Activated CD8-positive, alpha-beta T cell treated with anti-CD3 and anti-CD28 coated beads for 36 hours (primary cell): ENCODE measurements around the gene OR4N5. TPM values are rescaled to one million over a fixed set of nuclear protein-coding genes. Genes with fewer than 3 reads are reported as not detected.

Source experiments
- ATAC-seq: fragments of 200-7000 bp; cut with Tn5 transposase; one replicate; pipeline ENCODE4 v1.10.0; 2021; ENCODE audit warnings: mild to moderate bottlenecking, moderate library complexity
- CTCF ChIA-PET: fragments of 350-600 bp; sonication (Branson Sonifier 250); formaldehyde crosslinking; loops from one replicate; lab custom pipeline; 2021; ENCODE audit warnings: antibody characterized with exemption; lab: Charles Lee
- POLR2A ChIA-PET: fragments of 350-600 bp; sonication (Branson Sonifier 250); formaldehyde crosslinking; loops from one replicate; lab custom pipeline; 2021; ENCODE audit warnings: antibody characterized with exemption; lab: Charles Lee
- DNase-seq: peaks from one replicate; pipeline ENCODE4 v3.0.0-alpha.2; 2020
- H3K27ac Mint-ChIP-seq: one replicate; pipeline ENCODE4 v1.8.0; 2021; ENCODE audit warnings: mild to moderate bottlenecking, mixed read lengths
- H3K27me3 Mint-ChIP-seq: one replicate; pipeline ENCODE4 v1.8.0; 2021; ENCODE audit warnings: mixed read lengths
- H3K36me3 Mint-ChIP-seq: one replicate; pipeline ENCODE4 v1.8.0; 2021; ENCODE audit warnings: low read depth, mixed read lengths
- H3K4me1 Mint-ChIP-seq: one replicate; pipeline ENCODE4 v1.8.0; 2021; ENCODE audit warnings: low read depth, mixed read lengths
- H3K4me3 Mint-ChIP-seq: one replicate; pipeline ENCODE4 v1.8.0; 2021; ENCODE audit warnings: mild to moderate bottlenecking, moderate library complexity, mixed read lengths
- H3K9me3 Mint-ChIP-seq: one replicate; pipeline ENCODE4 v1.8.0; 2021; ENCODE audit warnings: mixed read lengths
- CTCF ChIP-seq: fragments of 200-600 bp; IDR thresholded peaks from one replicate; pipeline ENCODE4 v1.8.0; 2022; ENCODE audit warnings: antibody characterized with exemption, mild to moderate bottlenecking
- intact Hi-C: fragments of 100-400 bp; cut with micrococcal nuclease; formaldehyde crosslinking; loops from one replicate; pipeline ENCODE4 v1.10.0; 2022
- total RNA-seq, 2 experiments: library from RNA; stranded (reverse); gene quantifications; one replicate each; pipeline ENCODE4 v1.2.3, GENCODE V29; 2021

Gene OR4N5
- total RNA-seq, 2 experiments from 2014 or later = not detected

- POLR2A ChIA-PET = no interaction called here
- intact Hi-C loops = no loop called here
- DNase-seq (no peak), ATAC-seq (no peak)
- TF ChIP-seq CTCF = no peak
- H3K36me3 Mint-ChIP-seq = no peaks in the 10 kb centered on the region
- peaks cover 2% of the 10 kb centered on the region for H3K27me3 Mint-ChIP-seq
- no peak overlapping the region for H3K4me3 Mint-ChIP-seq
- H3K9me3 Mint-ChIP-seq = no peaks in the 10 kb centered on the region
- H3K4me1 Mint-ChIP-seq = no peaks in the 10 kb centered on the region
- no peak overlapping the region for H3K27ac Mint-ChIP-seq
- CTCF ChIA-PET = no interaction called here
These were observed 40.6 kb downstream of the OR4N5 start for GRCh38 chr14:20179218-20179617.

- CTCF ChIA-PET = interaction anchor here (0.6 kb wide), 1 partner anchor 10 kb away, joined by 3 read pairs; no protein-coding TSS in a partner anchor
- TF ChIP-seq CTCF = no peak
- no peak for ATAC-seq
- Mint-ChIP-seq H3K4me3 (no peak overlapping the region), H3K27me3 (peaks cover 2% of the 10 kb centered on the region), H3K27ac (no peak overlapping the region), H3K9me3 (no peaks in the 10 kb centered on the region), H3K4me1 (no peaks in the 10 kb centered on the region), H3K36me3 (no peaks in the 10 kb centered on the region)
- DNase-seq = no peak
- intact Hi-C loops = no loop called here
- POLR2A ChIA-PET = no interaction called here
These were observed 41.3 kb downstream of the OR4N5 start for GRCh38 chr14:20179880-20180279.

GRCh38 chr14:20180486-20180885 lies 41.9 kb downstream of the OR4N5 start:
- no peak for DNase-seq
- H3K27me3 Mint-ChIP-seq = no peaks in the 10 kb centered on the region
- H3K9me3 Mint-ChIP-seq = no peaks in the 10 kb centered on the region
- no peaks in the 10 kb centered on the region for H3K36me3 Mint-ChIP-seq
- no peak overlapping the region for H3K27ac Mint-ChIP-seq
- no peak overlapping the region for H3K4me3 Mint-ChIP-seq
- intact Hi-C loops = no loop called here
- ChIA-PET CTCF (no interaction called here), POLR2A (no interaction called here)
- ATAC-seq = no peak
- no peak for TF ChIP-seq CTCF
- H3K4me1 Mint-ChIP-seq = no peaks in the 10 kb centered on the region

GRCh38 chr14:20184181-20184580 lies 45.6 kb downstream of the OR4N5 start:
- H3K36me3 Mint-ChIP-seq = no peaks in the 10 kb centered on the region
- ChIA-PET CTCF (no interaction called here), POLR2A (no interaction called here)
- no peaks in the 10 kb centered on the region for H3K4me1 Mint-ChIP-seq
- no peak overlapping the region for H3K4me3 Mint-ChIP-seq
- H3K27me3 Mint-ChIP-seq = peaks cover 2% of the 10 kb centered on the region
- DNase-seq = no peak
- TF ChIP-seq CTCF = no peak
- intact Hi-C loops = no loop called here
- no peaks in the 10 kb centered on the region for H3K9me3 Mint-ChIP-seq
- no peak overlapping the region for H3K27ac Mint-ChIP-seq
- no peak for ATAC-seq

GRCh38 chr14:20190596-20190995 lies 52.0 kb downstream of the OR4N5 start, which contains the start of gene OR11G2:
Gene OR11G2 (plus strand): TSS chr14:20190896. CDS start chr14:20197438, 6,542 bp downstream.
- ChIA-PET CTCF (no interaction called here), POLR2A (interaction anchor here (0.5 kb wide), 1 partner anchor 52 kb away, joined by 3 read pairs; no protein-coding TSS in a partner anchor)
- Mint-ChIP-seq H3K9me3 (no peaks in the 10 kb centered on the region), H3K36me3 (no peaks in the 10 kb centered on the region), H3K27me3 (peaks cover 2% of the 10 kb centered on the region), H3K27ac (no peak within 1 kb of the TSS), H3K4me3 (no peak within 1 kb of the TSS), H3K4me1 (no peaks in the 10 kb centered on the region)
- no peak for DNase-seq
- no peak for ATAC-seq
- TF ChIP-seq CTCF = no peak
- intact Hi-C loops = no loop called here
